Esophagus muscularis mucosa (tissue), 4 donors: ENCODE measurements around the gene TCF7L2. TPM values are rescaled to one million over a fixed set of nuclear protein-coding genes. Genes with fewer than 3 reads are reported as not detected.

Experiments used
- DNase-seq: peaks from one replicate; pipeline ENCODE4 v3.0.0-alpha.2; 2017; ENCODE audit errors: extremely low spot score
- H3K27ac ChIP-seq, 4 donors: fragments of 200-600 bp; sonication (generic); replicated peaks in 1 of 4; 1 replicate in 3 of 4; 2 replicates in 1 of 4; pipeline ENCODE4 v1.5.1; 2016 to 2019; ENCODE audit warnings: mild to moderate bottlenecking in 1 of 4
- H3K27me3 ChIP-seq, 4 donors: fragments of 200-600 bp; sonication (generic); one replicate each; pipeline versions ENCODE4 v1.5.1 to v1.6.0; 2016 to 2019
- H3K36me3 ChIP-seq, 4 donors: fragments of 200-600 bp; sonication (generic); one replicate each; pipeline ENCODE4 v1.5.1; 2016 to 2019
- H3K4me1 ChIP-seq, 4 donors: fragments of 200-600 bp; sonication (generic); one replicate each; pipeline ENCODE4 v1.5.1; 2016 to 2019
- H3K4me3 ChIP-seq, 4 donors: fragments of 200-600 bp; sonication (generic); 1 replicate in 2 of 4; 2 replicates in 2 of 4; pipeline ENCODE4 v1.5.1; 2016 to 2019; ENCODE audit warnings: mild to moderate bottlenecking in 4 of 4, moderate library complexity in 1 of 4
- H3K9me3 ChIP-seq, 4 donors: fragments of 200-600 bp; sonication (generic); 1 replicate in 3 of 4; 2 replicates in 1 of 4; pipeline ENCODE4 v1.5.1; 2016 to 2019
- CTCF ChIP-seq, 3 experiments: fragments of 200-600 bp in 2 of 3; fragments of 450-650 bp in 1 of 3; sonication (generic) in 2 of 3; IDR thresholded peaks; one replicate each; pipeline ENCODE4 v1.5.1; 2017 to 2019; ENCODE audit warnings: antibody characterized with exemption in 3 of 3, mild to moderate bottlenecking in 2 of 3, moderate library complexity in 1 of 3
- EP300 ChIP-seq: sonication (generic); formaldehyde crosslinking; IDR thresholded peaks from one replicate; pipeline ENCODE4 v1.6.1; 2017; ENCODE audit warnings: antibody characterized with exemption
- POLR2A ChIP-seq: fragments of 450-650 bp; IDR thresholded peaks from one replicate; pipeline ENCODE4 v1.6.1; 2017; ENCODE audit warnings: antibody characterized with exemption, moderate library complexity, mild to moderate bottlenecking, low read depth
- POLR2AphosphoS5 ChIP-seq, 2 donors: sonication (generic); formaldehyde crosslinking; IDR thresholded peaks; one replicate each; pipeline ENCODE4 v1.6.1; 2017; ENCODE audit warnings: antibody characterized with exemption in 2 of 2
- WGBS: methylation state at CpG from one replicate; pipeline ENCODE4 v1.1.5; 2018; 5-methylcytosine and 5-hydroxymethylcytosine counted together
- intact Hi-C: fragments of 100-400 bp; cut with DNase I; formaldehyde crosslinking; loops from one replicate; pipeline ENCODE4 v1.15.1; 2023
- total RNA-seq, 4 donors: library from RNA; depleted of rRNA; stranded (reverse); fragments of >200 nt; gene quantifications; one replicate each; pipeline versions ENCODE4 v1.1.0 to v1.2.1, GENCODE V29; 2016

Gene TCF7L2
- total RNA-seq, 4 donors from 2014 or later = 7.8 to 24.1 (median 19.2) TPM

GRCh38 chr10:113027574-113028455 lies 77.8 kb downstream of the TCF7L2 start:
- WGBS = 45% methylated on average over 15 of the region's 15 CpGs
- no peaks in the 10 kb centered on the region for H3K9me3 ChIP-seq
- H3K27ac ChIP-seq = peak overlapping the region in 3 of 4 donors; percentile 0 to 52 (median 43)
- no peaks in the 10 kb centered on the region for H3K27me3 ChIP-seq
- DNase-seq = no peak
- peak overlapping the region in 1 of 4 donors; percentile 14 for H3K4me3 ChIP-seq
- H3K36me3 ChIP-seq = no peaks in the 10 kb centered on the region
- H3K4me1 ChIP-seq = peaks cover 30 to 59% (median 56%) of the 10 kb centered on the region in 4 donors
- intact Hi-C loops = no loop called here
- no peak for TF ChIP-seq POLR2AphosphoS5 (IDR thresholded peaks at IDR 0.05)
- no peak for TF ChIP-seq CTCF (IDR thresholded peaks at IDR 0.05)
- no peak for TF ChIP-seq POLR2A
- no peak for TF ChIP-seq EP300

GRCh38 chr10:113028456-113029440 lies 78.7 kb downstream of the TCF7L2 start:
- Histone ChIP-seq H3K27ac (peak overlapping the region in 3 of 4 donors; percentile 0 to 52 (median 43)), H3K27me3 (no peaks in the 10 kb centered on the region), H3K36me3 (no peaks in the 10 kb centered on the region), H3K4me3 (peak overlapping the region in 1 of 4 donors; percentile 14), H3K4me1 (peaks cover 30 to 56% (median 54%) of the 10 kb centered on the region in 4 donors), H3K9me3 (no peaks in the 10 kb centered on the region)
- intact Hi-C loops = no loop called here
- 67% methylated on average over 9 of the region's 9 CpGs for WGBS
- DNase-seq = no peak
- TF ChIP-seq POLR2AphosphoS5 (IDR thresholded peaks at IDR 0.05) (no peak), EP300 (no peak), CTCF (IDR thresholded peaks at IDR 0.05) (no peak), POLR2A (no peak)

- intact Hi-C loops = no loop called here
- DNase-seq = no peak
- Histone ChIP-seq H3K27ac (no peak overlapping the region), H3K9me3 (no peaks in the 10 kb centered on the region), H3K4me1 (peaks cover 30 to 60% (median 57%) of the 10 kb centered on the region in 4 donors), H3K4me3 (no peak overlapping the region), H3K27me3 (no peaks in the 10 kb centered on the region), H3K36me3 (no peaks in the 10 kb centered on the region)
- TF ChIP-seq POLR2A = no peak
- no peak for TF ChIP-seq POLR2AphosphoS5 (IDR thresholded peaks at IDR 0.05)
- no peak for TF ChIP-seq CTCF (IDR thresholded peaks at IDR 0.05)
- TF ChIP-seq EP300 = no peak
- WGBS = 75% methylated on average over 1 of the region's 1 CpG
These were observed 80.4 kb downstream of the TCF7L2 start for GRCh38 chr10:113030453-113030852.

GRCh38 chr10:113031147-113031546 lies 81.1 kb downstream of the TCF7L2 start:
- no peak for TF ChIP-seq POLR2AphosphoS5 (IDR thresholded peaks at IDR 0.05)
- no peak for TF ChIP-seq EP300
- TF ChIP-seq CTCF (IDR thresholded peaks at IDR 0.05) = no peak
- TF ChIP-seq POLR2A = no peak
- H3K36me3 ChIP-seq = no peaks in the 10 kb centered on the region
- intact Hi-C loops = no loop called here
- no peak for DNase-seq
- no peaks in the 10 kb centered on the region for H3K27me3 ChIP-seq
- no peaks in the 10 kb centered on the region for H3K9me3 ChIP-seq
- WGBS = 56% methylated on average over 1 of the region's 1 CpG
- no peak overlapping the region for H3K27ac ChIP-seq
- peaks cover 30 to 61% (median 55%) of the 10 kb centered on the region in 4 donors for H3K4me1 ChIP-seq
- H3K4me3 ChIP-seq = no peak overlapping the region
